ENCODE measurements around the gene ZBTB9.

The ZBTB9 gene

DNA sequence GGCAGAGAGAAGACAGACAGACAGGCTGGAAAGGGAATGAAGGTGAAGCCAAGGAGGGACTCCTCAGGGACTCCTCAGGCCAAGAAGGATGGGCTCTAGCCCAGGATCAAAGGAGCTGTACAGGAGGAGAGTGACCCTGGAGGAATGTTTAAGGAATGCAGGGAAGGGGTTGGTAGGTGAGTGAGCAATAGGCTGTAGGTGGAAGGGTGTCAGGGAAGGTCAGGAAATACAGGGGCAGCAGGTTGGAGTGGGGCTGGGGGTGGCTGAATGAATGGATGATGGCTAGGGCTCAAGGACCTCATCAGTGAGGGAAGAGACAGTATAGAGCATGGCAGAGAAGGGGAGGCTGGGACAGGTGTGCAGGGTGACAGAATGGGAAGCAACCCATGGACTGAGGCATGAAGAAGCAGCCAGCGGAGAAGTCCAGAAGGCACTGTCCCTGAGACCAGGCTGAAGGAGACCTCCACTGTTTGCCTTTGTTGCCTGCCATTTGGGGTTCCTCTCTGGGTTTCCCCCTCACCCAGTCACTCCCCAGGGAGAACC lies 21.3 kb upstream of the ZBTB9 start:
- DNase-seq (ENCODE audit: low read depth, low spot score): no peak

DNA sequence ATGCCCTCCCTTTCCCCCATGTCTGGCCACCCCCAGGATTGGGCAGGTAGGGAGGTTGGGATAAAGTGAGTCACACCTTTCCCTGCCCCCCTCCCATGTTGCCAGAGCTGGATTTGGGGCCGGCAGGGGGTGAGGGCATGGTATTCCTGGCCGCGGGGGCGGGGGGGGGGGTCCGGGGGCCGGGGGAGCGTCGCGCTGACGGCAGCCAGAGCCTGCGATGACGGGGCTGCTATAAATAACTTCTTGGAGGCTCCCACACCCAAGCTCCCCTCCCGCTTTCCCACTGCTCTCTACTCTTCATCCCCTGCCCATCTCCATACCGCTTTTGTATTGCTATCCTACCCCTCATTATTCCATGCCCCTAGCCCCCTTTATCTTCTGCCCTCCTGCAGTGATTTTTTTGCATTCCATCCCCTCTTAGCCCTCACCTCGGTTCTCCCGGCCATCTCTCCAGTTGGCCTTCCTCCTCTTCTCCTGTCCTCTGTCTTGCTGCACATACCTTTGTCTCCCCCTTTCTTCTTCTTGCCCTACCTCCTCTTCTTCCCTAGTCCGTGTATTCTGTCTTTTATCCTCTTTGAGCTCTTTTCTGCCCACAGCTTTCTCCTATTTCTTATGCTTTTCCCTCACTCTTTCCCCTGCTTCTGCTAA lies 20.7 kb upstream of the ZBTB9 start:
- DNase-seq (ENCODE audit: low read depth, low spot score): peak; percentile 64

DNA sequence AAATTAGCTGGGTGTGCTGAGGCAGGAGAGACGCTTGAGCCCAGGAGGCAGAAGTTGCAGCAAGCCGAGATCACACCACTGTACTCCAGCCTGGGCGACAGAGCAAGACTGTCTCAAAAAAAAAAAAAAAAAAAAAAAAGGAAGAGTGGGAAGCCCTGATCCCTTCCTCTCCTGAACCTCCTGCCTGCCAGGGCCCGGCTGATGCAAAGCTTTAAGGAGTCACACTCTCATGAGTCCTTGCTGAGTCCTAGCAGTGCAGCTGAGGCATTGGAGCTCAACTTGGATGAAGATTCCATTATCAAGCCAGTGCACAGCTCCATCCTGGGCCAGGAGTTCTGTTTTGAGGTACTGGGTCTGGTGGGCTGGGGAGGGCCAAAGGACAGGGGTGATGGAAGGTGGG lies 19.4 kb upstream of the ZBTB9 start:
- no peak for DNase-seq (ENCODE audit: low read depth, low spot score)

- no peak for DNase-seq (ENCODE audit: low read depth, low spot score)
Measured at GRCh38 chr6:33437666-33438065, 16.7 kb upstream of the ZBTB9 start.

DNA sequence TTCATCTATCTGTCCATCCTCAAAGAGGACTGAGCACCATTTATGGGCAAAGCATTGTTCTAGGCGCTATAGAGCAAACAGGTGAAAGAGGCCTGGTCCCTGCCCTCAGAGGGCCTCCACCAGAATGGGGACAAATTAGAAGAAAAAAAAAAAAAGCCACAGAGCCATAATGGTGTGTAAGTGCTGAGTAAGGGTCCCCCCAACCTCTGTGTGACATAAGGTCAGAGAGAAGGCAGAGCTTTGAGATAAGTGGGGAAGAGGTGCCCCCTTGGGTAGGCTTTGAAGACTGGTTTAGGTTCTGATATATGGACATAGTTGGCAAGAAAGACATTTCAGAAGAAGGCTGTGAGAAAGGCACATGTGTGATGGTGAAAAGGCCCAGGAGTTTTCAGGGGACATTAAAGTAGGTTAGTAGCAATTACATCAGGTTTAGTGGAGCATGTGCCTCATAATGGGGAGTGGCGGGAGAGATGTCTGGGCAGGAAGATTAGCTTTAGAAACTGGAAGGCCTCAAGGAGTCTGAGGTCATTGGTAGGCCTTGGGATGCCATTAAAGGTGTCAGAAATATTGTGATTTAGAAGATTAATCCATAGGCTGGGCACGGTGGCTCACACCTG lies 15.3 kb upstream of the ZBTB9 start:
- DNase-seq (ENCODE audit: low read depth, low spot score): no peak

DNA sequence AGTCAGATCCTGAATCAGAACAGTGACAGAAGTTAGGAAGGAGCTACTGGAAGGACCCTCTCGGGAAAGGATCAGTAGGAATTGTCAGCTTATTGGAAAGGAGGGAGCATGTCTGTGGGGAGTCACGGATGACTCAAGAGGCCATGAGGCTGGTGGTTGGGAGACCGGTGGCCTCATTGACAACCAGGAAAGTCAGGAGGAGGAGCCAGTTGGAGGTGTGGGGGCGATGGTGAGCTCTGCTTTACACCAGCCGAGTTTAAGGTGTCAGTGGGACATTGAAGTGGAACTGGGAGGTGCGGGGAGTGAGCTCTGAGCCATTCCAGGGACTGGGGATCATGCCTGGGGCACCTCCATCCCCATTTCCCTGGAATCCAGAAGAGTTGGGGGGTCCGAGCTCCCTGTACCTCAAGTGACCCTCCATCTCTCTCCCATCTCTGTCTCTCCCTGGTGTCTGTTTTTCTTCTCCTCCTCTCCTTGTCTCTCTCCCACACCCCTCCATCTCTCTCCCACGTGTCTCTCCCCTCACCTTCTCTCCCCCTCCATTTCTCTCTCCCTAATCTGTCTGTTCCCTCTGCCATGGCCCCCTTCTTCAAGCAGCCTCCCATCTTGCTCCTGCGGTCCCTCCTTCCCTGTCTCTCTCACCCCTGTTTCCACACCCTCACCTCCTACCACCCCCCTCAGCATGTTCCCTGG lies 14.3 kb upstream of the ZBTB9 start:
- no peak for DNase-seq (ENCODE audit: low read depth, low spot score)

GRCh38 chr6:33440649-33441309 lies 13.6 kb upstream of the ZBTB9 start:
- DNase-seq (ENCODE audit: low read depth, low spot score): no peak

DNA sequence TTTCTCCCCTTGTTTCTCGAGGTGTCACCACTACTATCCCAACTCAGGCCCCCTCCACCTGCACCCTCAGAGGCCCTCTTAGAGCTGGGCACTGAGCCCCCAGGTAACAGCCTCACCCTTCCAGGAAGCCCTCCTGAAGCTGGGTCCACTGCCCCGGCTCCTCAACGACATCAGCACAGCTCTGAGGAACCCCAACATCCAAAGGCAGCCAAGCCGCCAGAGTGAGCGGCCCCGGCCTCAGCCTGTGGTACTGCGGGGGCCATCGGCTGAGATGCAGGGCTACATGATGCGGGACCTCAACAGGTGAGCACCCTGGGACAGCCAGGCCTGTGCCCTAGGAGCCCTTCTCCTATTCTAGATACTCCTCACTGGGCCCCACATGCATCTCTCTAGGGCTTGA lies 12.9 kb upstream of the ZBTB9 start:
- no peak for DNase-seq (ENCODE audit: low read depth, low spot score)

DNA sequence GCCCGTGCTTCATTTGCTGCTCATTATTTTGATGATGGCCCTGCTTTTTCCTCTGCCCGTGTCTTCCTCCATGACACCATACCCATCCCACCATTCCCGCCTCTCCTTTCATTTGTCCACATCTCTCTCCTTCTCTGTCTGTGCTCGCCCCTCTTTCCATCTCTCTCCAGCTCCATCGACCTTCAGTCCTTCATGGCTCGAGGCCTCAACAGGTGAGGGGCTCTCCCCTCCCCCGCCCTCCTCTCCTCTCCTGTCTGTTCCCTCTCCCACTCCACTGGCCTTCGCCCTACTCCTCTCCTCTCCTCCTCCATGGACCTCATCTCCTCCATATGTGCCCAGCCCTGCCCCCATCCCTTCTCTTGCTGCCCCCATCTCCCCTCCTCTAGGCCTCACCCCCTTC lies 12.1 kb upstream of the ZBTB9 start:
- no peak for DNase-seq (ENCODE audit: low read depth, low spot score)

- no peak for DNase-seq (ENCODE audit: low read depth, low spot score)
Measured at GRCh38 chr6:33443025-33443424, 11.4 kb upstream of the ZBTB9 start.

- DNase-seq (ENCODE audit: low read depth, low spot score): no peak
Measured at GRCh38 chr6:33443619-33444504, 10.5 kb upstream of the ZBTB9 start.

DNA sequence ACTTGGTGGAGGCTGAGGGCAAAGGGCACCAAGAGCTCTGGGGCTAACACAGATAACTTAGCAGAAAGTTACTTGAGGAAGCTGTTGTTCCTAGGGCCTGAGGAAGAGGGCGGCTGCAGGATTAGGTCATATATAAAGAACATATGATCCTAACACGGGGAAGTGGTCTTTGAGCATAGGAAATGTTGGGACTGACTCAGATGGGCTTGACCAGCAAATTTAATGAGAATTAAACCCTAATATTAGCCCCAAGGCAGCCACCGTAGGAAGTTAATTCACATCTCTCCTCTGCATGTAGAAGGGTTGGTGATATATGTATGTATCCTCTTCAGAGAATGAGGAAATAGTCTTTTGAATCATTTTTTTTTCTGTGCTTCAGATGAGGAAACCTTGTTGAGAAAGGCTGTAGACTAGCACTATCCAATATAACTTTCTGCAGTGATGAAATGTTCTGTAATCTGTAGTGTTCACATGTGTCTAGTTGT lies 9.2 kb upstream of the ZBTB9 start:
- DNase-seq (ENCODE audit: low read depth, low spot score): no peak

DNA sequence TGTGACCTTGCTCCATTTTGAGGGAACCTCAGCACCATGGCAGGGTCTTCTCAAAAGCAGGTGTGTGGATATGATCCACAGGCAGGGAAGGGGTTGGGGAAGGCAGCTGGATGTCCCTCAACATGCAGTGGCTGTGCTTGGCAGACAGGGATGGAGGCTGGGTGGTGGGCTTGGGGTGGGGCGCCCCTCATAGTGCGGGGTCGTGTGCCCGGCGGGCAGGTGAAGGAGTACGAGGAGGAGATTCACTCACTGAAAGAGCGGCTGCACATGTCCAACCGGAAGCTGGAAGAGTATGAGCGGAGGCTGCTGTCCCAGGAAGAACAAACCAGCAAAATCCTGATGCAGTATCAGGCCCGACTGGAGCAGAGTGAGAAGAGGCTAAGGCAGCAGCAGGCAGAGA lies 8.0 kb upstream of the ZBTB9 start:
- DNase-seq (ENCODE audit: low read depth, low spot score): no peak

DNA sequence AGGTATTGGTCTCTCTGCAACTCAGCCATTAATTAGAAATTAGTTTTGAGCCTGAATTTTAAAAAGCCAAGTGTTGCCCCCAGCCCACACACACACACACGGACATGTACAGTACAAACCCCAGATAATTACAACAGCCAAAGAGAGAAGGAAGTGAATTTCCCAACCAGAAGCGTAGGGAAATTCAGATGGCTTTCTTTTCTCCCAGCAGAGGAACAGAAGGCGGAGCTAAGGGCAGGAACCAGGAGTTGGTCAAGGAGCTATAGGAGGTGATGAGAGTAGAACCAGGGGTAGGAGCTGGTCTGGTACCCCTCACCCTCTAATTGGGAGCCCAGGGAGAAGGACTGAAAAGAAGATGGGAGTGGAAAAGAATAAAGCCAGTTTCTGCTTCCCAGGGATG lies 3.9 kb upstream of the ZBTB9 start:
- no peak for DNase-seq (ENCODE audit: low read depth, low spot score)

DNA sequence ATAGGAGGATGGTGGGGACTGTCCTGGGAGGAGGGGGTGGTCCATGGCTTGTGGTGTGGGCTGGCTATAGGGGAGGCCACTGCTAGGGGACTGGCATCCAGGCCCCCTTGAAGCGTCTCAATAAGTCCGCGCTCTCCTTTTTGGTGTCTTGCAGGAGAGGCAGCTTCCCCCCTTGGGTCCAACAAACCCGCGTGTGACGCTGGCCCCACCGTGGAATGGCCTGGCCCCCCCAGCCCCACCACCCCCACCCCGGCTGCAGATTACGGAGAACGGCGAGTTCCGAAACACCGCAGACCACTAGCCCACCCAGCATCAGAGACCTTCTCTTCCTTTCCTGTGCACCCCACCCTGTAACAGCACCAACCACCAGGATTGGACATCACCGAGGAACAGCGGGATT lies 2.8 kb upstream of the ZBTB9 start:
- DNase-seq (ENCODE audit: low read depth, low spot score): no peak

- no peak for DNase-seq (ENCODE audit: low read depth, low spot score)
Measured at GRCh38 chr6:33452496-33452895, 1.9 kb upstream of the ZBTB9 start.

- DNase-seq (ENCODE audit: low read depth, low spot score): peak; percentile 11
Measured at GRCh38 chr6:33453393-33454008, 875 bp upstream of the ZBTB9 start.

DNA sequence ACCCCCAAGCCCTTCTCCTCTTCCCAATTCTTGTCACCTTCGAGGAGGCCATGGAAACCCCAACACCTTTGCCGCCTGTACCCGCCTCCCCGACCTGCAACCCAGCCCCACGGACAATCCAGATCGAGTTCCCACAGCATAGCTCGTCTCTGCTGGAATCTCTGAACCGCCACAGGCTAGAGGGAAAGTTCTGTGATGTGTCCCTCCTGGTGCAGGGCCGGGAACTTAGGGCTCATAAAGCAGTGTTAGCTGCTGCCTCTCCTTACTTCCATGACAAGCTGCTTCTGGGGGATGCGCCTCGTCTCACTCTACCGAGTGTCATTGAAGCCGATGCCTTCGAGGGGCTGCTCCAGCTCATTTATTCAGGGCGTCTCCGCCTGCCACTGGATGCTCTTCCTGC lies 675 bp downstream of the ZBTB9 start:
- no peak for DNase-seq (ENCODE audit: low read depth, low spot score)

DNA sequence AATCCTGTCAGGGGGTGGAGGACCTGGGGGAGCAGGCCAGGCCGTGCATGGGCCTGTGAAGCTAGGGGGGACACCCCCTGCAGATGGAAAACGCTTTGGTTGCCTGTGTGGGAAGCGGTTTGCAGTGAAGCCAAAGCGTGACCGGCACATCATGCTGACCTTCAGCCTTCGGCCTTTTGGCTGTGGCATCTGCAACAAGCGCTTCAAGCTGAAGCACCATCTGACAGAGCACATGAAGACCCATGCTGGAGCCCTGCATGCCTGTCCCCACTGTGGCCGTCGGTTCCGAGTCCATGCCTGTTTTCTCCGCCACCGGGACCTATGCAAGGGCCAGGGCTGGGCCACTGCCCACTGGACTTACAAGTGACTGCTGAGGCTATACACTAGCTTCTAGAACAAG lies 1.8 kb downstream of the ZBTB9 start:
- no peak for DNase-seq (ENCODE audit: low read depth, low spot score)

GRCh38 chr6:33458676-33459075 lies 4.3 kb downstream of the ZBTB9 start:
- DNase-seq (ENCODE audit: low read depth, low spot score): no peak

- no peak for DNase-seq (ENCODE audit: low read depth, low spot score)
Measured at GRCh38 chr6:33459226-33459625, 4.8 kb downstream of the ZBTB9 start.

All from astrocyte of the hippocampus (primary cell).